HG03378 (cell line): ENCODE data around the gene CUZD1.

ENCODE experiments used
- ATAC-seq: cut with Tn5 transposase; IDR thresholded peaks from one replicate; pipeline ENCODE4 v1.9.1; 2021; ENCODE audit warnings: mild to moderate bottlenecking, moderate library complexity; ENCODE audit not compliant: unreplicated experiment

Gene CUZD1

GRCh38 chr10:122855745-122856144 is 10.1 kb upstream of the CUZD1 start:
- ATAC-seq, result no peak

- ATAC-seq, result no peak
Observed at GRCh38 chr10:122854648-122855047, 9.0 kb upstream of the CUZD1 start.

- no peak for ATAC-seq
Observed at GRCh38 chr10:122853665-122854313, 8.1 kb upstream of the CUZD1 start.

- no peak for ATAC-seq
Observed at GRCh38 chr10:122852261-122852660, 6.6 kb upstream of the CUZD1 start.

- ATAC-seq, result no peak
Observed at GRCh38 chr10:122850705-122851640, 5.3 kb upstream of the CUZD1 start.

- no peak for ATAC-seq
Observed at GRCh38 chr10:122849900-122850605, 4.4 kb upstream of the CUZD1 start.

- ATAC-seq, result no peak
Observed at GRCh38 chr10:122849090-122849489, 3.4 kb upstream of the CUZD1 start.

GRCh38 chr10:122847782-122848604 is 2.3 kb upstream of the CUZD1 start:
- no peak for ATAC-seq

GRCh38 chr10:122844146-122844545 is 1.5 kb downstream of the CUZD1 start:
- ATAC-seq, result no peak

- no peak for ATAC-seq
Observed at GRCh38 chr10:122841569-122841968, 4.1 kb downstream of the CUZD1 start.

- ATAC-seq, result no peak
Observed at GRCh38 chr10:122839505-122839904, 6.2 kb downstream of the CUZD1 start.

GRCh38 chr10:122838880-122839279 is 6.8 kb downstream of the CUZD1 start:
- no peak for ATAC-seq

GRCh38 chr10:122835908-122836307 is 9.7 kb downstream of the CUZD1 start:
- no peak for ATAC-seq

GRCh38 chr10:122830965-122831353 is 14.7 kb downstream of the CUZD1 start:
- no peak for ATAC-seq

GRCh38 chr10:122830273-122830964 is 15.2 kb downstream of the CUZD1 start:
- no peak for ATAC-seq

GRCh38 chr10:122829454-122829853 is 16.2 kb downstream of the CUZD1 start:
- ATAC-seq, result no peak

GRCh38 chr10:122828716-122829255 is 16.9 kb downstream of the CUZD1 start:
- ATAC-seq, result no peak

GRCh38 chr10:122827302-122827701 is 18.4 kb downstream of the CUZD1 start:
- no peak for ATAC-seq

GRCh38 chr10:122822973-122823690 is 22.5 kb downstream of the CUZD1 start:
- ATAC-seq, result no peak
